ENCODE results near the gene PCOLCE2.
A peak's percentile ranks its signal among the peaks of the same experiment; 100 is the strongest.

PCOLCE2 gene

GRCh38 chr3:142818651-142819050 is 70.2 kb downstream of the PCOLCE2 start:
- H3K4me1 Mint-ChIP-seq, result no peaks in the 10 kb centered on the region
- H3K36me3 Mint-ChIP-seq, result no peaks in the 10 kb centered on the region
- H3K9me3 Mint-ChIP-seq, result no peaks in the 10 kb centered on the region
- H3K27ac Mint-ChIP-seq, result no peak overlapping the region
- no peak overlapping the region for H3K4me3 Mint-ChIP-seq
- no peak for ATAC-seq
- H3K27me3 Mint-ChIP-seq, result peaks cover 12% of the 10 kb centered on the region

DNA sequence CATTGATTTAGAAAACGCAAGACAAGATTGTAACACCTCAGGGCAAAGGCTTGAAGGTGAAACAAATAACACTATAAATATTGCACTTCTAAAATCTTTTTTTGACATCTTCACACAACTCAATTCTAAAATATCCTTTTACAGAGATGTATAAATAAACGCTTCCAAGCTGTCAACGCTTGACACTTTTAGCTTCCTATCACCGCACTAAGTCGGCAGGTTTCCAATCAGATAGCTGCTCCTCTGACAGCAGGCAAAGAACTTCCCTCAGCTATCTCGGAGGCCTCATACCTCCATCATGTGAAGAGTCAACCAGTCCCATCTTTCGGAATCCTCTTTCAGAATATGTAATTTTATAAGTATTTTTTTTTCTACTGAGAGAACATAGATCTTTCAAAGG is 71.0 kb downstream of the PCOLCE2 start:
- Mint-ChIP-seq H3K36me3 (no peaks in the 10 kb centered on the region), H3K27me3 (peaks cover 12% of the 10 kb centered on the region), H3K27ac (no peak overlapping the region), H3K4me1 (no peaks in the 10 kb centered on the region), H3K9me3 (no peaks in the 10 kb centered on the region), H3K4me3 (no peak overlapping the region)
- ATAC-seq, result no peak

GRCh38 chr3:142817356-142817755 is 71.5 kb downstream of the PCOLCE2 start:
- peaks cover 12% of the 10 kb centered on the region for H3K27me3 Mint-ChIP-seq
- no peak for ATAC-seq
- no peaks in the 10 kb centered on the region for H3K36me3 Mint-ChIP-seq
- H3K4me3 Mint-ChIP-seq, result no peak overlapping the region
- no peaks in the 10 kb centered on the region for H3K9me3 Mint-ChIP-seq
- H3K27ac Mint-ChIP-seq, result no peak overlapping the region
- H3K4me1 Mint-ChIP-seq, result no peaks in the 10 kb centered on the region

DNA sequence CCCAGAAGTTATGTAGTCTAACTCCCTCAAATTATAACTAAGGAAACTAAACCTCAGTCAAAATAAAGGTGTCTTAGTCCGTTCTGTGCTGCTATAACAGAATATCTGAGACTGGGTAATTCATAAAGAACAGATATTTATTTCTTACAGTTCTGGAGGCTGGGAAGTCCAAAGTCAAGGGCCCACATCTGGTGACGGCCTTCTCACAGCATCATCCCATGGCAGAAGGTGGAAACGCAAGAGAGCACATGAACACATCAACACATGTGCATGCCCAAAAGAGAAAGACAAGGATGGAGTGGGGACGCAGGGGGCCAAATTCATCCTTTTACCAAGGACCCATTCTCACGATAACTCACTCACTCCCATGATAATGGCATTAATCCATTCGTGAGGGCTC is 73.1 kb downstream of the PCOLCE2 start:
- H3K9me3 Mint-ChIP-seq, result no peaks in the 10 kb centered on the region
- H3K4me3 Mint-ChIP-seq, result no peak overlapping the region
- H3K36me3 Mint-ChIP-seq, result no peaks in the 10 kb centered on the region
- no peak overlapping the region for H3K27ac Mint-ChIP-seq
- peaks cover 16% of the 10 kb centered on the region for H3K27me3 Mint-ChIP-seq
- H3K4me1 Mint-ChIP-seq, result no peaks in the 10 kb centered on the region
- no peak for ATAC-seq

GRCh38 chr3:142809259-142809658 is 79.6 kb downstream of the PCOLCE2 start:
- ATAC-seq, result peak; percentile 34
- Mint-ChIP-seq H3K27me3 (peaks cover 8% of the 10 kb centered on the region), H3K9me3 (no peaks in the 10 kb centered on the region), H3K4me3 (no peak overlapping the region), H3K4me1 (no peaks in the 10 kb centered on the region), H3K36me3 (no peaks in the 10 kb centered on the region), H3K27ac (no peak overlapping the region)

- ATAC-seq, result no peak
- Mint-ChIP-seq H3K27ac (no peak overlapping the region), H3K36me3 (no peaks in the 10 kb centered on the region), H3K9me3 (no peaks in the 10 kb centered on the region), H3K27me3 (peaks cover 8% of the 10 kb centered on the region), H3K4me1 (no peaks in the 10 kb centered on the region), H3K4me3 (no peak overlapping the region)
Measured at GRCh38 chr3:142808103-142808917, 80.6 kb downstream of the PCOLCE2 start.

DNA sequence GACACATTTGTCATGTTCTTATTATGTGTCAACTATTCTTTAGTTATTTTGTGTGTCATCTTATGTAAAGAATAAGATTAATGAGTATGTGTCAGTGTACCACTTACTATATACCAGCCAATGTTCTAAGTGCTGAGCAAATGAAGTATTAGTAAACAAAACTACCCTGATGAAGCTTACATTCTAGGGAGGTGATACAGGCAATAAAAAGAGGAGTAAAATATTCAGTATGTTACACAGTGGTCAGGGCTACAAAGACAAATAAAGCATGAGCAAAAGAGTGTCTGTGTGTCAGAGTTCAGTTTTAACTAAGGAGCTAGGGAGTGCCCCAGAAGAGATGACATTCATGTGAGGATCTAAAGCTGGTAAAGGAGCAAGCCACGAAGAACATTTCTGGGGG is 86.0 kb downstream of the PCOLCE2 start:
- Mint-ChIP-seq H3K27me3 (no peaks in the 10 kb centered on the region), H3K27ac (no peak overlapping the region), H3K4me1 (no peaks in the 10 kb centered on the region), H3K4me3 (no peak overlapping the region), H3K36me3 (no peaks in the 10 kb centered on the region), H3K9me3 (no peaks in the 10 kb centered on the region)
- no peak for ATAC-seq

DNA sequence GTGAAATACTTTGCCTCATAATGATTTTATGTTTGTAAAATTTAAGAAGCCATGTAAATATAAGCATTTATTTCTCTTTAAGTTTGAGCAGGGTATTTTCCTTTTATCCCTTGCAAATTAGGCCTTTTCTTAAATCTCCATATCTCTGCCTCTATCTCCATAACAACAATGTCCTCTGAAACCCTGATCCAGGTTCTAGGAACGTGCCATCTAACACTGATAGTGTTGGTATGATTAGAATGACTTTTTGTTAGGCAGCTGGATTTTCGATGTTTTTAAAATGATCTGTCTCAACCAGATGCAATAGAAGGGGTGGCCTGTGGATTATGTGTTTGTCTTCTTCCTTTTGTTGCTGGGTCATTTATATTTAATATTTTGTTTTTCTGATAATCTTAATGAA is 87.1 kb downstream of the PCOLCE2 start:
- Mint-ChIP-seq H3K9me3 (no peaks in the 10 kb centered on the region), H3K36me3 (no peaks in the 10 kb centered on the region), H3K4me1 (no peaks in the 10 kb centered on the region), H3K4me3 (no peak overlapping the region), H3K27me3 (no peaks in the 10 kb centered on the region), H3K27ac (no peak overlapping the region)
- ATAC-seq, result no peak

DNA sequence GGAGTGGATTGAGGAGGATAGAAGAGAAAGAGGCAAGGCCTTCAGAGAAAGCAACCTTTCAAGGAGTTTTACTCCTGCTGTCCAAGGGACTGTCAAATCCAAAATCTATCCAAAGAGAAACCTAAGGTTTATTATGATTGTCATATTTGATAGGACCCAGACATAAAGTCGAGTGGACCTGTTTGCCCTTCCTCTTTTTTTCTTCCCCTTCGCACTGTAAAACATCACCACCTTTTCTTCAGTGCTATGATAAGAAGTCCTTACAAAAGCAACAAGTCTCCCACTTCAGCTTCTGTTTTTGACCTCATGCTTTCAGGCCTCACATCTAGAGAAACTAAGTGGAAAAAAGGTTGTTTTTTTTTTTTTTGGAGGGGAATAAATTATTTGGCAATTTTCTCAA is 92.1 kb downstream of the PCOLCE2 start:
- Mint-ChIP-seq H3K36me3 (no peaks in the 10 kb centered on the region), H3K9me3 (no peaks in the 10 kb centered on the region), H3K4me3 (no peak overlapping the region), H3K27ac (no peak overlapping the region), H3K27me3 (no peaks in the 10 kb centered on the region), H3K4me1 (no peaks in the 10 kb centered on the region)
- ATAC-seq, result no peak

DNA sequence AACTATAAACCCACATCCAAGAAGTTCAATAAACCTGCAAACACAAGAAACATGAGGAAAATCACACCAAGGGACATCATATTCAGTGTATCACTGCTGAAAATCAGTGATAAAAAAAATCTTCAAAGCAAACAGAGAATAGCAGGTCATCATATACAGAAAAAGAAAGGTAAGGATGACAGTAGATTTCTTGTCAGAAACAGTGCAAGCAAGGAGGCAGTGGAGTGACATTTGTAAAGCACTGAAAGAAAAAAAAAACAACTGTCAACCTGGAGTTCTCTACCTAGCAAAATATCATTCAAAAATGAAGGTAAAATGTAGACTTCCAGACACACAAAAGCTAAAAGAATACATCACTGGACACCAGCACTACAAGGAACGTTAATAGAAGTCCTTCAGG is 93.6 kb downstream of the PCOLCE2 start:
- H3K36me3 Mint-ChIP-seq, result no peaks in the 10 kb centered on the region
- no peaks in the 10 kb centered on the region for H3K27me3 Mint-ChIP-seq
- no peaks in the 10 kb centered on the region for H3K4me1 Mint-ChIP-seq
- ATAC-seq, result no peak
- H3K9me3 Mint-ChIP-seq, result no peaks in the 10 kb centered on the region
- H3K27ac Mint-ChIP-seq, result no peak overlapping the region
- no peak overlapping the region for H3K4me3 Mint-ChIP-seq

DNA sequence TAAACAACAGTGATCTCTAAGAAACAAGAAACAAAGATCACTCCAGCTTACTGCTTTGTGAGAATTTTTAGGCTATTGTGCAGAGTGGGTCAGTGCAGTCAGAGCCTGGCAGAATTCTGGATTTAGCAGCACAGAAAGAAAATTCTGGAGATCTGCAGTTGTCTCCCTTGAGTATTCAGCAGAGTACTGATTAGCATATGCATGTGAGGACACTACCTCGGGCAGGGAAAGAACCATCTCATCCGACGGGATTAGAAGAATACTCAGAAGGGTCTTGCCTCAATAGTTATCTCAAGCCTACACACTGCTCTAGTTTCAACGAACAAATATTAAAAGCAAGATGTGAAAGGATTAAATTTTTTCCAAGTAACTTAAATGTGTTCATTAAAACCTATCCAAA is 94.4 kb downstream of the PCOLCE2 start:
- Mint-ChIP-seq H3K27me3 (no peaks in the 10 kb centered on the region), H3K27ac (no peak overlapping the region), H3K9me3 (no peaks in the 10 kb centered on the region), H3K4me1 (no peaks in the 10 kb centered on the region), H3K36me3 (no peaks in the 10 kb centered on the region), H3K4me3 (no peak overlapping the region)
- ATAC-seq, result no peak

- no peaks in the 10 kb centered on the region for H3K27me3 Mint-ChIP-seq
- H3K4me1 Mint-ChIP-seq, result no peaks in the 10 kb centered on the region
- peaks cover under 1% of the 10 kb centered on the region for H3K9me3 Mint-ChIP-seq
- no peaks in the 10 kb centered on the region for H3K36me3 Mint-ChIP-seq
- no peak overlapping the region for H3K27ac Mint-ChIP-seq
- no peak for ATAC-seq
- no peak overlapping the region for H3K4me3 Mint-ChIP-seq
Measured at GRCh38 chr3:142787719-142788118, 101.2 kb downstream of the PCOLCE2 start.

GRCh38 chr3:142785996-142786395 is 102.9 kb downstream of the PCOLCE2 start:
- H3K4me3 Mint-ChIP-seq, result no peak overlapping the region

DNA sequence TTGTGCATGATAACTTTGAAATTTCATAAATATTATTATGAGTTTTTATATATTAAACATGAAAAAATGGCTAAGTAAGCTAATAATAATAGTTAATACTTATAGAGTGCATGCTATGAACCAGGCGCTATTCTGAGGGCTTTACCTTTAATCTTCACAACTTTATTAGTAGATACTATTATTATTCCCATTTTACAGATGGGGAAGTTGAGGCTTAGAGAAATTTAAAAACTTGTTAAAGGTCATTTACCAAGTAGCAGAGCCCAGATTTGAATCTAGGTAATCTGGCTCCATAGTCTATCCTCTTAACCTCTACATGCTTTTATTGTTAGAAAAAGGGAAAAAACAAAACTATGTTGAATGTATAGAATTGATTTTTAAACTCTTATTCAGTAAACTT is 104.7 kb downstream of the PCOLCE2 start:
- no peak overlapping the region for H3K27ac Mint-ChIP-seq
- peaks cover 3% of the 10 kb centered on the region for H3K9me3 Mint-ChIP-seq
- ATAC-seq, result no peak
- no peak overlapping the region for H3K4me3 Mint-ChIP-seq
- peaks cover 5% of the 10 kb centered on the region for H3K36me3 Mint-ChIP-seq
- no peaks in the 10 kb centered on the region for H3K4me1 Mint-ChIP-seq
- H3K27me3 Mint-ChIP-seq, result no peaks in the 10 kb centered on the region

More at GRCh38 chr3:142785996-142786395, 102.9 kb downstream of the PCOLCE2 start:
- no peak for ATAC-seq
- Mint-ChIP-seq H3K4me1 (no peaks in the 10 kb centered on the region), H3K9me3 (peaks cover 3% of the 10 kb centered on the region), H3K36me3 (peaks cover 5% of the 10 kb centered on the region), H3K27me3 (no peaks in the 10 kb centered on the region), H3K27ac (no peak overlapping the region)

DNA sequence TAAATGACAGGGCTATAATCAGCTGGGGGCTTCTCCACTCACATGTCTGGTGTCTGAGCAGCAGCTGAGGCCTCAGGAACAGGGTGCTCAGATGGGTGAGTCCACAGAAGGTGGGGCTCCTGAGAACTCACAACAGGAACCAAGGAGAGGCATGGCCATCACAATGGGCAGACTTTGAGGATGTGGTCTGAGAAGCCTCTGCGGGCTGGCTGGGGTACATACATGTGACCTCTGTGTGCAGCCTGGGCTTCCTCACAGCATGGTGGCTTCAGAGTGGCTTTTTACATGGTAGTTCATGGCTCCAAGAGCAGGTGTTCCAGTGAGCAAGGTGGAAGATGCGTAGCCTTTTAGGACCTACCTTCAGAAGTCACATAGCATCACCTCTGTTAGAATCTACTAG is 106.3 kb downstream of the PCOLCE2 start:
- peaks cover 5% of the 10 kb centered on the region for H3K36me3 Mint-ChIP-seq
- H3K27ac Mint-ChIP-seq, result no peak overlapping the region
- H3K4me1 Mint-ChIP-seq, result no peaks in the 10 kb centered on the region
- peaks cover 3% of the 10 kb centered on the region for H3K9me3 Mint-ChIP-seq
- H3K27me3 Mint-ChIP-seq, result no peaks in the 10 kb centered on the region
- peak; percentile 39 for ATAC-seq
- no peak overlapping the region for H3K4me3 Mint-ChIP-seq

DNA sequence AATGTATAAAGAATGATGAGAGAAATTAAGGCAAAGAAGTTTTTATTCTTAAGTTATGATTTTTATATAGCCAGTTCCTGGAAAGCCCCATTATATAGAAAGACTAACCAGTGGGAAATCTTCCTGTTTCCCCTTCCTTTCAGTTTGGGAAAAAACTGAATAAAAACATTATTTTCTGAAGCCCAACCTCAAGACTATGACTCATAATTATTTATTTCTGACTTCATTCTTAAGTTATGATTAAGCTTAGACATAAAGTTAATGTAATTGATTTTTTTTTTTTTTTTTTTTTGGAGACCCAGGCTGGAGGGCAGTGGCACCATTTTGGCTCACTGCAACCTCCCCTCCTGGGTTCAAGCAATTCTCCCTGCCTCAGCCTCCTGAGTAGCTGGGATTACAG is 109.3 kb downstream of the PCOLCE2 start:
- H3K36me3 Mint-ChIP-seq, result peaks cover 5% of the 10 kb centered on the region
- ATAC-seq, result no peak
- peaks cover 3% of the 10 kb centered on the region for H3K9me3 Mint-ChIP-seq
- H3K4me1 Mint-ChIP-seq, result no peaks in the 10 kb centered on the region
- no peak overlapping the region for H3K4me3 Mint-ChIP-seq
- no peak overlapping the region for H3K27ac Mint-ChIP-seq
- H3K27me3 Mint-ChIP-seq, result no peaks in the 10 kb centered on the region
